IPS-15b (cell line): ENCODE data around the gene GK.

Experiments used
- H3K27me3 ChIP-seq: one replicate; pipeline ENCODE4 v1.6.1; 2013; ENCODE audit warnings: low read length; ENCODE audit not compliant: control insufficient read depth, insufficient read depth
- H3K36me3 ChIP-seq: one replicate; pipeline ENCODE4 v1.6.1; 2013; ENCODE audit warnings: low read length; ENCODE audit not compliant: control insufficient read depth, insufficient read depth
- H3K4me1 ChIP-seq: one replicate; pipeline ENCODE4 v1.6.1; 2013; ENCODE audit warnings: mild to moderate bottlenecking, low read length; ENCODE audit not compliant: control insufficient read depth, insufficient read depth
- H3K4me3 ChIP-seq: one replicate; pipeline ENCODE4 v1.5.1; 2013; ENCODE audit warnings: low read depth, low read length
- H3K9ac ChIP-seq: one replicate; pipeline ENCODE4 v1.6.1; 2013; ENCODE audit warnings: low read depth, mild to moderate bottlenecking, low read length
- H3K9me3 ChIP-seq: one replicate; pipeline ENCODE4 v1.6.1; 2013; ENCODE audit warnings: mild to moderate bottlenecking, low read length; ENCODE audit not compliant: control insufficient read depth, insufficient read depth

The GK gene

GRCh38 chrX:30653415-30654131 is at the start of gene GK:
Gene GK (plus strand): TSS chrX:30653423. CDS start chrX:30653538, 115 bp downstream.
- Histone ChIP-seq H3K9me3 (no peaks in the 10 kb centered on the region), H3K4me1 (peaks cover 5% of the 10 kb centered on the region), H3K4me3 (peak within 1 kb of the TSS; percentile 87), H3K36me3 (no peaks in the 10 kb centered on the region), H3K27me3 (no peaks in the 10 kb centered on the region), H3K9ac (peak within 1 kb of the TSS; percentile 73)

- H3K9me3 ChIP-seq, result no peaks in the 10 kb centered on the region
- peaks cover 4% of the 10 kb centered on the region for H3K4me1 ChIP-seq
- no peak overlapping the region for H3K9ac ChIP-seq
- H3K27me3 ChIP-seq, result no peaks in the 10 kb centered on the region
- no peak overlapping the region for H3K4me3 ChIP-seq
- no peaks in the 10 kb centered on the region for H3K36me3 ChIP-seq
These were observed 46.1 kb upstream of the GK start for GRCh38 chrX:30607155-30607554.

GRCh38 chrX:30610026-30610425 is 43.2 kb upstream of the GK start:
- H3K4me3 ChIP-seq, result no peak overlapping the region
- H3K4me1 ChIP-seq, result peaks cover 4% of the 10 kb centered on the region
- H3K9ac ChIP-seq, result no peak overlapping the region
- H3K9me3 ChIP-seq, result no peaks in the 10 kb centered on the region
- H3K27me3 ChIP-seq, result no peaks in the 10 kb centered on the region
- H3K36me3 ChIP-seq, result no peaks in the 10 kb centered on the region

- H3K27me3 ChIP-seq, result no peaks in the 10 kb centered on the region
- H3K4me3 ChIP-seq, result no peak overlapping the region
- H3K9ac ChIP-seq, result no peak overlapping the region
- peaks cover 4% of the 10 kb centered on the region for H3K4me1 ChIP-seq
- H3K9me3 ChIP-seq, result no peaks in the 10 kb centered on the region
- H3K36me3 ChIP-seq, result no peaks in the 10 kb centered on the region
These were observed 41.0 kb upstream of the GK start for GRCh38 chrX:30612250-30612655.

DNA sequence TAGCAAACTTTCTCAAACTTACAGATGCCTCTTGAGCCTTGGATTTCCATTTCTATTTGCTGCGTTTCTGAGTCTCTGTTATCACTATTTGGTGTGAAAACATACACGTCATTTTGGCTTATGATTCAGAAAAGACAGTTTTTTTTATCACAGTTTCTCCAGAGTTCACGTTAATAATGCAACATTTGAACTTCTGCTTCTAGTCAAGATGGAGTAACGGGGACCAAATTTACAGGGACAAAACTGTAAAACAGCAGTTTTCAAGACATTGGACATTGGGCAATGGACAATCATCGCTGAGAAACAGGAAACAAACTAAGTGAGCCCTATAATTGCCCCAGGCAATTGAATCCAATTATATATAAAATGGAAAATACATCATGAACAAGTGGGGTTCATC is 39.5 kb upstream of the GK start:
- Histone ChIP-seq H3K9ac (no peak overlapping the region), H3K9me3 (no peaks in the 10 kb centered on the region), H3K27me3 (no peaks in the 10 kb centered on the region), H3K4me3 (no peak overlapping the region), H3K36me3 (no peaks in the 10 kb centered on the region), H3K4me1 (peaks cover 4% of the 10 kb centered on the region)

DNA sequence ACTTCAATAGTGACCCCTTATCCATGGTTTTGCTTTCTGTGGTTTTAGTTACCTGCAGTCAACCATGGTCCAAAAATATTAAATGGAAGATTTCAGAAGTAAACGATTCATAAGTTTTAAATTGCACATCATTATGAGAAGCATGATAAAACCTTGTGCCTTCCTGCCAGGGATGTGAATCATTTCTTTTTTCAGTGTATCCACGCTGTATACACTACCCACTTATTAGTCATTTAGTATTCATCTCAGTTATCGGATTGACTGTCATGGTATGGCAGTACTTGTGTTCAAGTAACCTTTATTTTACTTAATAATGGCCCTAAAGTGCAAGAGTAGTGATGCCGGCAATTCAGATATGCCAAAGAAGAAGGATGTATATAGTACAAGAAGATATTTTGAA is 38.0 kb upstream of the GK start:
- Histone ChIP-seq H3K9ac (no peak overlapping the region), H3K27me3 (no peaks in the 10 kb centered on the region), H3K4me1 (peaks cover 2% of the 10 kb centered on the region), H3K9me3 (no peaks in the 10 kb centered on the region), H3K4me3 (no peak overlapping the region), H3K36me3 (no peaks in the 10 kb centered on the region)

- Histone ChIP-seq H3K4me3 (no peak overlapping the region), H3K36me3 (no peaks in the 10 kb centered on the region), H3K9me3 (no peaks in the 10 kb centered on the region), H3K27me3 (no peaks in the 10 kb centered on the region), H3K4me1 (no peaks in the 10 kb centered on the region), H3K9ac (no peak overlapping the region)
These were observed 35.0 kb upstream of the GK start for GRCh38 chrX:30618160-30618765.

DNA sequence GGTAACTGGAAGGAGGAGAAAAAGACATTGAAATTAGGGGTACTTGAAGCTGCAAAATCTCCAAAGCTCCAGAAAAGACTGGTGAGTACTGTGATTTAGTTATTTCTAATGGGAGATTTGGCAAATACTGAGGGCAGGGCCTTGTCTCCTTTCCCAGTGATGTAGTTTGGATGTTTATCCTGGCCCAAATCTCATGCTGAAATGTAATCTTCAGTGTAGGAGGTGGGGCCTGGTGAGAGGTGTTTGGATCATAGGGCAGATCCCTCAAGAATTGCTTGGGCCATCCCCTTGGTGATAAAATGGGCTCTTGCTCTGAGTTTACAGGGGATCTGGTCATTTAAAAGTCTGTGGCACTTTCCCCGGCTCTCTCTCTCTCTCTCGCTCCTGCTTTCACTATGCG is 33.1 kb upstream of the GK start:
- H3K9ac ChIP-seq, result no peak overlapping the region
- no peak overlapping the region for H3K4me3 ChIP-seq
- no peaks in the 10 kb centered on the region for H3K36me3 ChIP-seq
- no peaks in the 10 kb centered on the region for H3K4me1 ChIP-seq
- no peaks in the 10 kb centered on the region for H3K27me3 ChIP-seq
- no peaks in the 10 kb centered on the region for H3K9me3 ChIP-seq

- no peaks in the 10 kb centered on the region for H3K9me3 ChIP-seq
- H3K27me3 ChIP-seq, result no peaks in the 10 kb centered on the region
- no peaks in the 10 kb centered on the region for H3K36me3 ChIP-seq
- H3K4me1 ChIP-seq, result no peaks in the 10 kb centered on the region
- no peak overlapping the region for H3K4me3 ChIP-seq
- H3K9ac ChIP-seq, result no peak overlapping the region
These were observed 32.1 kb upstream of the GK start for GRCh38 chrX:30620980-30621618.

DNA sequence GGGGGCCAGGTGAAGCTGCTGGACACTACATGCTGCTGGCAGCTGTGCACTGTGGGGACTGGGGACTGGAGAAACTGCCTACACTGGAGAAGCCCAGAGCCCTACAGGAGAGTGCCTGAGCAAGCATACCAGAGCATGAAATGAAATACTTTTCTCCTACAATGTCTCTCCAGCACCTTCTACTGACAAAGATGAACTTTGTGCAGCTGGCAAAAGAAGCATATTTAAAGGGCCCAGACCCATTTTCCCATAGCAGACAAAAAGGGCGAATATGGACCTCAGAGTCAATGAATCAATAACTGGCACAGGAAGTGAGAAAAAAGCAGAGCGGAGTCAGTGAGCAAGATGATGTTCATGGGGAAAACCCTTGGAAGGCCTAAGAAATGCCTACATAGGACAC is 30.9 kb upstream of the GK start:
- no peaks in the 10 kb centered on the region for H3K9me3 ChIP-seq
- no peaks in the 10 kb centered on the region for H3K27me3 ChIP-seq
- no peaks in the 10 kb centered on the region for H3K4me1 ChIP-seq
- no peak overlapping the region for H3K4me3 ChIP-seq
- no peaks in the 10 kb centered on the region for H3K36me3 ChIP-seq
- H3K9ac ChIP-seq, result no peak overlapping the region

- H3K9ac ChIP-seq, result no peak overlapping the region
- H3K9me3 ChIP-seq, result no peaks in the 10 kb centered on the region
- H3K36me3 ChIP-seq, result no peaks in the 10 kb centered on the region
- no peak overlapping the region for H3K4me3 ChIP-seq
- no peaks in the 10 kb centered on the region for H3K27me3 ChIP-seq
- H3K4me1 ChIP-seq, result no peaks in the 10 kb centered on the region
These were observed 26.8 kb upstream of the GK start for GRCh38 chrX:30626402-30626801.
